ENCODE results near the gene MTA3. TPM values are rescaled to one million over a fixed set of nuclear protein-coding genes. Genes with fewer than 3 reads are reported as not detected.

The MTA3 gene
- total RNA-seq, 1 donor from 2014 or later, result 105 TPM

DNA sequence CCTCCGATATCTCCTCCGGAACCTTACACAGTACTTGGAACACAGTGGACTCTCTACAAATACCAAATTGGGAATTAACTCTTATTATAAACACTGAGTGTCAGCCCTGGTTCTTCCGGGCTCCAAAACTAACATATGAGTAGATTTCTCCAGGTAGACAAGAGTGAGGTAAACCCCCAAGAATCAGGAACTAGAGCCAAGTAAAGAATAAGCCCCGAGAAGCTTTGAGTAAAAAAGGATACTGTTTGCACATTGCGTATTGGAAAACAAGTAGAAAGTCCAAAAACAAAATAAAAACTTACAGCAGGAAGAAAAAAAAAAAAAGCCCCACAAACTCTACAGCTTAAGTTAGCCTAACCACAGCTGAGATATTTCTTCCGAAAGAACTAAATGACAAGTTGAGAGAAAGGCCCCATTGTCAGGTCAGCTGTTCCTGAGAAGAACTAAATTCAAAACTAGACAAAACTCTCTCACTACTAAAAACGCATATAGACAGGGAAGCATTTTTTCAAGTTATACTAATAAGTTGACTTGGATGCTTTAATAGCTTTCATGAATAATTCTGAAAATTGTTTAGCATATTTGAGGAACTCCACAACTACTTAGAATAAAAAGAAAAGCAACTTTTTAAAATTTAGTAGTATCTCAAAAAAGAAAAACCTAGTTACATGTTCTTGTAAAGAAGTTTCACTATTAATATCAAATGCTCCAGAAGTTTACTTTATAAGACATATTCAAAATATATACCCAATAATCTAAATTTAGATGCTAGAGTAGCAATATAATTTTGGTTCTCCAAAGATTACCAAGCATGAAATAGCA, 228.2 kb downstream of the MTA3 start:
- no peak overlapping the region for H3K4me3 Mint-ChIP-seq (ENCODE audit: unreplicated experiment)
- no peak overlapping the region for H3K27ac Mint-ChIP-seq (ENCODE audit: unreplicated experiment)
- H3K9me3 Mint-ChIP-seq (ENCODE audit: unreplicated experiment), result no peaks in the 10 kb centered on the region
- peaks cover 5% of the 10 kb centered on the region for H3K36me3 Mint-ChIP-seq (ENCODE audit: low read depth, unreplicated experiment)
- H3K27me3 Mint-ChIP-seq (ENCODE audit: unreplicated experiment), result peaks cover 13% of the 10 kb centered on the region
- peaks cover 26% of the 10 kb centered on the region for H3K4me1 Mint-ChIP-seq (ENCODE audit: unreplicated experiment)
- TF ChIP-seq, protein P1, sequence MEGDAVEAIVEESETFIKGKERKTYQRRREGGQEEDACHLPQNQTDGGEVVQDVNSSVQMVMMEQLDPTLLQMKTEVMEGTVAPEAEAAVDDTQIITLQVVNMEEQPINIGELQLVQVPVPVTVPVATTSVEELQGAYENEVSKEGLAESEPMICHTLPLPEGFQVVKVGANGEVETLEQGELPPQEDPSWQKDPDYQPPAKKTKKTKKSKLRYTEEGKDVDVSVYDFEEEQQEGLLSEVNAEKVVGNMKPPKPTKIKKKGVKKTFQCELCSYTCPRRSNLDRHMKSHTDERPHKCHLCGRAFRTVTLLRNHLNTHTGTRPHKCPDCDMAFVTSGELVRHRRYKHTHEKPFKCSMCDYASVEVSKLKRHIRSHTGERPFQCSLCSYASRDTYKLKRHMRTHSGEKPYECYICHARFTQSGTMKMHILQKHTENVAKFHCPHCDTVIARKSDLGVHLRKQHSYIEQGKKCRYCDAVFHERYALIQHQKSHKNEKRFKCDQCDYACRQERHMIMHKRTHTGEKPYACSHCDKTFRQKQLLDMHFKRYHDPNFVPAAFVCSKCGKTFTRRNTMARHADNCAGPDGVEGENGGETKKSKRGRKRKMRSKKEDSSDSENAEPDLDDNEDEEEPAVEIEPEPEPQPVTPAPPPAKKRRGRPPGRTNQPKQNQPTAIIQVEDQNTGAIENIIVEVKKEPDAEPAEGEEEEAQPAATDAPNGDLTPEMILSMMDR (IDR thresholded peaks at IDR 0.05; ENCODE audit: unreplicated experiment), result no peak
- DNase-seq (ENCODE audit: low spot score), result no peak

DNA sequence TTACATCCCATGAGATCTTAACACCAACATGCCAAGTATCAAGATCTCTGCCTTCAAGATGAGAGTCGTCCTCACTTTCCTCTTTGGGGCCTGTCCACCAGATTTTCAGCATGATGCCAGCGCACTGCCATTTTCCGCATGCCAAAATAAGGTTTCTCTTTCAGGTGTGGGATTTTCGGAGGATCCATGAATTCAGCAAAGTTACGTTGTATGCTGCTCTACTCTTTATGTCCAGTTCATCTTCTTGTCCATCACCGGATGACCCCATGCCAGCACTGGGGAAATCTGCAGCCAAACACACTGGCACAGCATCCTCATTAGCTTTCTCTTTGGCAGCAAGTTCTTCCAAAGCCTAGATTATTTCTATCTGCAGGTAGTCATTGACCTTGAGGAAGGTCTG, 228.8 kb downstream of the MTA3 start:
- TF ChIP-seq, protein P1 (IDR thresholded peaks at IDR 0.05; ENCODE audit: unreplicated experiment), result no peak
- peaks cover 5% of the 10 kb centered on the region for H3K36me3 Mint-ChIP-seq (ENCODE audit: low read depth, unreplicated experiment)
- H3K9me3 Mint-ChIP-seq (ENCODE audit: unreplicated experiment), result no peaks in the 10 kb centered on the region

DNA sequence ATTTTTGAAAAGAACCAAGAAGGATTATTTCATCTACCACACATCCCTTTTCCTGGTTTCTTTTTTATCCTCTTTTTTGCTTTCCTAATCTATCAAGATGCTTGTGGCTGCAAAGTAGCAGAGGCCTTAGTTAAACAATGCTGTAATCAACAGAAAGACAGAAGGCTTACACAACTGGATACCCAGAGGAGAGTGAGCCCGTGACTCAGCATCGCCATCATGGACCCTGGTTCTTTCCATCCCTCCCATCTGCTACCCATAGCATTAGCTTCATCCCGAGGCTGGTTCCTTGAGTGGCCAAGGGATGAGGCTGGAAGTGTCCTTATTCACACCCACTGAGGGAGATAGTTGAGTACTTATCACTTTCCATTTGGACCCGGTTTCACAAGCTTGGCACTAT, 231.4 kb downstream of the MTA3 start:
- Mint-ChIP-seq H3K36me3 (ENCODE audit: low read depth, unreplicated experiment) (no peaks in the 10 kb centered on the region), H3K4me1 (ENCODE audit: unreplicated experiment) (peaks cover 5% of the 10 kb centered on the region), H3K27me3 (ENCODE audit: unreplicated experiment) (peaks cover 2% of the 10 kb centered on the region), H3K9me3 (ENCODE audit: unreplicated experiment) (no peaks in the 10 kb centered on the region), H3K4me3 (ENCODE audit: unreplicated experiment) (no peak overlapping the region), H3K27ac (ENCODE audit: unreplicated experiment) (no peak overlapping the region)
- TF ChIP-seq, protein P1 (IDR thresholded peaks at IDR 0.05; ENCODE audit: unreplicated experiment), result no peak
- no peak for DNase-seq (ENCODE audit: low spot score)

More for the DNA sequence above, 228.8 kb downstream of the MTA3 start:
- peaks cover 10% of the 10 kb centered on the region for H3K27me3 Mint-ChIP-seq (ENCODE audit: unreplicated experiment)
- no peak for DNase-seq (ENCODE audit: low spot score)
- no peak overlapping the region for H3K27ac Mint-ChIP-seq (ENCODE audit: unreplicated experiment)
- H3K4me3 Mint-ChIP-seq (ENCODE audit: unreplicated experiment), result no peak overlapping the region
- H3K4me1 Mint-ChIP-seq (ENCODE audit: unreplicated experiment), result peaks cover 22% of the 10 kb centered on the region

DNA sequence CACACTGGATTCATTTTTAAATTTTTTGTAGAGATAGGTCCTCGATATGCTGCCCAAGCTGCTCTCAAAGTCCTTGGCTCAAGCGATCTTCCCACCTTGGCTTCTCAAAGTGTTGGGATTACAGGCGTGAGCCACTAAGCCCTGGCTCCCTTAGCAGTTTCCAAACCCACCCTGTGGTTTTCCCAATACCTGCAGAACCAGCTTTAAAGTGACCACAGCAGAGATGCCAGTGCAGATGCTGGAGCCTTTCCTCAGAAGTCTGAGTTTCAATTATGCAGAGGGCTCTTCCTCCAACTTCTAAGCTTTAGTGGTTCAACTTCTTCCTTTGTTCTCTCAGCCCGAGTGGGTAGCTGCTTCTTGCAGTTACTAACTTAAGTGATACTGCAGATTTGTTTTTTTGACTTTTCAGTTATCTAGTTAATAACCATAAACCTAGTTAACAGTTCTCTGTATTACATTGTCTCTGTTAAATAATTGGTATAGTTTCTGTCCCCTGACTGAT, 232.1 kb downstream of the MTA3 start:
- no peaks in the 10 kb centered on the region for H3K36me3 Mint-ChIP-seq (ENCODE audit: low read depth, unreplicated experiment)
- H3K27me3 Mint-ChIP-seq (ENCODE audit: unreplicated experiment), result peaks cover 2% of the 10 kb centered on the region
- TF ChIP-seq, protein P1 (IDR thresholded peaks at IDR 0.05; ENCODE audit: unreplicated experiment), result no peak
- H3K27ac Mint-ChIP-seq (ENCODE audit: unreplicated experiment), result no peak overlapping the region
- no peak for DNase-seq (ENCODE audit: low spot score)
- no peaks in the 10 kb centered on the region for H3K9me3 Mint-ChIP-seq (ENCODE audit: unreplicated experiment)
- peaks cover 3% of the 10 kb centered on the region for H3K4me1 Mint-ChIP-seq (ENCODE audit: unreplicated experiment)
- no peak overlapping the region for H3K4me3 Mint-ChIP-seq (ENCODE audit: unreplicated experiment)

DNA sequence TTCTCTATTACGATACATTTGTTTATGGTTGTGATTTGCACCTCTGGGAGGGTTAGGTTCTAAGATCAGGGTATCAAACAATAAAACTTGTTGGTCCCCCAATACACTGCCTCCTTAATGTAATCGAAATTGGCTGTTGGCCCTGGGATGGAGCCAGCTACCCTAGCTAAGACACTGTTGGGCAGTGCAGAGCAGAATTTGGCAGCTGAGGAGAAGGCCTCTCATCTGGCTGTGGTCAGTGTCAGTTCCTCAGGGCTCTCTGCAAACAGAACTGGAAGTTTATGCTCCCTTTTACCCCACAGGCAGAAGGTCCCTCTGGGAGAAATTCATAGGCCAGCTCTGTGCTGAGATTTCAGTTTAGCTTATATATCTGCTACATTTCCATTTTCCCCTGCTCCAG, 232.5 kb downstream of the MTA3 start:
- Mint-ChIP-seq H3K36me3 (ENCODE audit: low read depth, unreplicated experiment) (no peaks in the 10 kb centered on the region), H3K4me3 (ENCODE audit: unreplicated experiment) (no peak overlapping the region), H3K4me1 (ENCODE audit: unreplicated experiment) (no peaks in the 10 kb centered on the region), H3K9me3 (ENCODE audit: unreplicated experiment) (no peaks in the 10 kb centered on the region), H3K27me3 (ENCODE audit: unreplicated experiment) (peaks cover 2% of the 10 kb centered on the region), H3K27ac (ENCODE audit: unreplicated experiment) (no peak overlapping the region)
- DNase-seq (ENCODE audit: low spot score), result no peak
- TF ChIP-seq, protein P1 (IDR thresholded peaks at IDR 0.05; ENCODE audit: unreplicated experiment), result no peak
